HG03520 (cell line): ENCODE results near the gene XRCC6.
"Not testable (repeated sequence)": the region's sequence is repeated elsewhere in the genome, so short reads cannot be mapped to it uniquely, and the experiment has no call there.

Source experiments
- ATAC-seq: cut with Tn5 transposase; IDR thresholded peaks from one replicate; pipeline ENCODE4 v1.9.1; 2021; ENCODE audit warnings: mild to moderate bottlenecking, moderate library complexity; ENCODE audit not compliant: unreplicated experiment

XRCC6 gene

GRCh38 chr22:41598081-41598480 lies 23.0 kb upstream of the XRCC6 start:
- ATAC-seq = no peak

- no peak for ATAC-seq
These were observed 22.0 kb upstream of the XRCC6 start for GRCh38 chr22:41598891-41599635.

GRCh38 chr22:41600976-41601375 lies 20.1 kb upstream of the XRCC6 start:
- ATAC-seq = no peak

- ATAC-seq = no peak
These were observed 17.2 kb upstream of the XRCC6 start for GRCh38 chr22:41603873-41604332.

GRCh38 chr22:41608386-41608785 lies 12.7 kb upstream of the XRCC6 start:
- no peak for ATAC-seq

GRCh38 chr22:41612603-41613306 lies 8.3 kb upstream of the XRCC6 start:
- no peak for ATAC-seq

GRCh38 chr22:41613456-41613855 lies 7.6 kb upstream of the XRCC6 start:
- no peak for ATAC-seq

- ATAC-seq = no peak
These were observed 1.0 kb upstream of the XRCC6 start for GRCh38 chr22:41619979-41620588.

- ATAC-seq = peak; percentile 19
These were observed 451 bp upstream of the XRCC6 start, which contains the start of gene DESI1 for GRCh38 chr22:41620589-41621098. TSS of gene DESI1 (minus strand) at chr22:41621043. CDS start at chr22:41620839, 204 bp downstream.

- no peak for ATAC-seq
These were observed 750 bp downstream of the XRCC6 start for GRCh38 chr22:41621911-41622179.

- ATAC-seq = no peak
These were observed 4.5 kb downstream of the XRCC6 start for GRCh38 chr22:41625577-41625976.

GRCh38 chr22:41631115-41631514 lies 10.0 kb downstream of the XRCC6 start:
- not testable (repeated sequence) for ATAC-seq

- ATAC-seq = not testable (repeated sequence)
These were observed 10.5 kb downstream of the XRCC6 start for GRCh38 chr22:41631615-41632014.

- ATAC-seq = not testable (repeated sequence)
These were observed 13.5 kb downstream of the XRCC6 start for GRCh38 chr22:41634610-41635009.

GRCh38 chr22:41636467-41636866 lies 15.4 kb downstream of the XRCC6 start:
- no peak for ATAC-seq

GRCh38 chr22:41637623-41638022 lies 16.5 kb downstream of the XRCC6 start:
- ATAC-seq = not testable (repeated sequence)

GRCh38 chr22:41638124-41638523 lies 17.0 kb downstream of the XRCC6 start:
- ATAC-seq = no peak

GRCh38 chr22:41638748-41639147 lies 17.7 kb downstream of the XRCC6 start:
- ATAC-seq = no peak

GRCh38 chr22:41641854-41642253 lies 20.8 kb downstream of the XRCC6 start:
- no peak for ATAC-seq

GRCh38 chr22:41642331-41643110 lies 21.4 kb downstream of the XRCC6 start:
- no peak for ATAC-seq

GRCh38 chr22:41647771-41648170 lies 26.7 kb downstream of the XRCC6 start:
- no peak for ATAC-seq
